ENCODE data around the gene BTBD10.

BTBD10 gene

GRCh38 chr11:13433437-13433836 is 29.6 kb downstream of the BTBD10 start:
- no peak for DNase-seq (ENCODE audit: low read depth)
- no peak overlapping the region for H3K4me3 ChIP-seq (replicated peaks; ENCODE audit: low read depth, low read length)
- no peak for TF ChIP-seq CTCF (IDR thresholded peaks at IDR 0.05; ENCODE audit: low read length, missing control alignments)

- no peak for TF ChIP-seq CTCF (IDR thresholded peaks at IDR 0.05; ENCODE audit: low read length, missing control alignments)
- no peak overlapping the region for H3K4me3 ChIP-seq (replicated peaks; ENCODE audit: low read depth, low read length)
Measured at GRCh38 chr11:13429836-13430235, 33.2 kb downstream of the BTBD10 start.

GRCh38 chr11:13429288-13429687 is 33.7 kb downstream of the BTBD10 start:
- DNase-seq (ENCODE audit: low read depth) = no peak
- TF ChIP-seq CTCF (IDR thresholded peaks at IDR 0.05; ENCODE audit: low read length, missing control alignments) = no peak

More at GRCh38 chr11:13429836-13430235, 33.2 kb downstream of the BTBD10 start:
- DNase-seq (ENCODE audit: low read depth) = no peak

GRCh38 chr11:13427440-13427839 is 35.6 kb downstream of the BTBD10 start:
- no peak overlapping the region for H3K4me3 ChIP-seq (replicated peaks; ENCODE audit: low read depth, low read length)
- TF ChIP-seq CTCF (IDR thresholded peaks at IDR 0.05; ENCODE audit: low read length, missing control alignments) = no peak
- DNase-seq (ENCODE audit: low read depth) = no peak

More at GRCh38 chr11:13429288-13429687, 33.7 kb downstream of the BTBD10 start:
- H3K4me3 ChIP-seq (replicated peaks; ENCODE audit: low read depth, low read length) = no peak overlapping the region

GRCh38 chr11:13423372-13423771 is 39.6 kb downstream of the BTBD10 start:
- no peak overlapping the region for H3K4me3 ChIP-seq (replicated peaks; ENCODE audit: low read depth, low read length)
- DNase-seq (ENCODE audit: low read depth) = no peak
- TF ChIP-seq CTCF (IDR thresholded peaks at IDR 0.05; ENCODE audit: low read length, missing control alignments) = no peak

- DNase-seq (ENCODE audit: low read depth) = no peak
- no peak for TF ChIP-seq CTCF (IDR thresholded peaks at IDR 0.05; ENCODE audit: low read length, missing control alignments)
- no peak overlapping the region for H3K4me3 ChIP-seq (replicated peaks; ENCODE audit: low read depth, low read length)
Measured at GRCh38 chr11:13421561-13421960, 41.5 kb downstream of the BTBD10 start.

- no peak for TF ChIP-seq CTCF (IDR thresholded peaks at IDR 0.05; ENCODE audit: low read length, missing control alignments)
- no peak for DNase-seq (ENCODE audit: low read depth)
- no peak overlapping the region for H3K4me3 ChIP-seq (replicated peaks; ENCODE audit: low read depth, low read length)
Measured at GRCh38 chr11:13415201-13415600, 47.8 kb downstream of the BTBD10 start.
